GM19023 (cell line): Measurements from ENCODE around the gene TMED6.

Experiments
- ATAC-seq: cut with Tn5 transposase; IDR thresholded peaks from one replicate; pipeline ENCODE4 v1.9.1; 2021; ENCODE audit warnings: mild to moderate bottlenecking, moderate library complexity; ENCODE audit not compliant: unreplicated experiment

TMED6 gene

DNA sequence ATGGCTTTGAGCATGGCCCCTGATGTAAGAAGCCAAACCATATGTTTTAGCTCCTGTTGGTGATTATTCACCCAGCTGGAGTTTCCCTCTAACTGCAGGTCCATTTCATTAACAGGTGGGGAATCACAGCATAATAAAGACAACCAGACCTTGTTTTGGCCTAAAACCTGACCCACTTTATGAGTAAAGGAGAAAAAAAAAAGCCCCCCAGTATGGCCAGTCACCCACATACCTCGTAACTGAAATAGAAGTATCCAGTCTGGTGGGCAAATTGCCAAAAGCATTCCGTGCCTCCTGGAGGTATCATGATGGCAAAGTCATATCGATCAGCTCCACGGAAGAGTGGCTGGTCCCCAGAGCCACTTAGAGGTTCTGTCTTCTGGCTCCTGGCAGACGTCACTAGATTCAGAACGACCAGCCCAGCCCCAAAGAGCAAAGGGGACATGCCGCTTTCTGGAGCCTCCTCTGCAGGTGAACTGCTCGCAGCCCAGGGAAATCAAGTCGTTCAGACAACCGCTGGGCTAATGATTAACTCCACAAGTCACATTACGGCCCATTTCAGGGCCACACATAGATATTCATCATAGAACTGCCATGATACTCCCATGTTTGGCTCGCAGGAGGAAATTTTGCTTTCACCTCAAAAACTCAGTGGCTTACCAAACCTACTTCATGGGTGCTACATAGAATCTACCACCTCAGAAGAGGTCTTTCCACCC, at the start of gene TMED6:
TMED6 (minus strand) TSS at position 478 of the 719 bp plus-strand sequence; CDS start at position 445, 33 bp downstream.
- ATAC-seq, result no peak

DNA sequence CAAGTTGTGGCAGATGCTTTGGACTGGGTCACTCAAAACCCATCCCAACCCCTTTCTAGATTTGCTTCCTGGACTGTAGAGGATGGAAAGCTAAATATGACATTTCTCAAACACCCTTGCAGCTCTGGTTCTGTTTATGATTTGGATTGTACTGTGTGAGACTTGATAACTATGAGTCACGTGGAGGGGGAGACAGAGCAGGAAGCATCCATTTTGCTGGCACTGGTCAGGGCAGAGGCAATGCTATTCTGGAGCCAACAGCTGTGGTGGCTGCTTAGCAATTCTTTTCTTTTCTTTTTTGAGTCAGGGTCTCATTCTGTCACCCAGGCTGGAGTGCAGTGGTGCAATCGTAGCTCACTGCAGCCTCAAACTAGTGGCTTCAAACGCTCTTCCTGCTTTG, 47.8 kb upstream of the TMED6 start:
- no peak for ATAC-seq

DNA sequence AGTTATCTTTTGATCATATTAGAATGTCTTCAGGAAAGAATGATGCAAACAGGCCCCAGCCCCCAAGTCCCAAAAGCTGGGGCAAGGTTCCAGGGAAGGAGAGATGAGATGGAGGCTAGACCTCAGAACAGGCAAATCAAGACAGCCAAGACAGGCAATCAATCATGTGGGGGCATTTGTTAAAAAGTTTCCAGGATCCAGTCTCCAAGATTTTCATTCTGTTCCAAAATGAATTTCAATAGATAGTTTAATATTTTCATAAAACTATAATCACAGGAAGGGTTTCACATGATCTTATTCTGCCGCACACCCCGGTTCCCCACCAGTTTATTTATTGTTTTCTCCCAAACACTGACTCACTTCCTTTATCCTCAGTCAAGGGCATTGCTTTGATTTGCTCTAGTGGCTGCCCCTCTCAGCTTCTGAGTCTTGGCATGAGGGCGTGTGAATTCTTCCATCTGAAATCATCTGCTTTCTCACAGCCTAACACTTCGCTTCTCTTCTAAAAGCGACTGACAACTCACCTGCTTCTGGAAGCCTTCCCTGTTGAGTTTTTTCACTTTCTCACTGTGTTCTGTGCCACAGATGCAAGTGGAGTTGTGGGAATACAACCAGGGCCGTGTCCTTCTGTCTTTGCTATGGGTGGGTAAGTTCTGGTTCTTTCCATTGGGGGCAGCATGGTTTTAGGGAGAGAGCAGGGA, 46.4 kb upstream of the TMED6 start:
- ATAC-seq, result no peak

DNA sequence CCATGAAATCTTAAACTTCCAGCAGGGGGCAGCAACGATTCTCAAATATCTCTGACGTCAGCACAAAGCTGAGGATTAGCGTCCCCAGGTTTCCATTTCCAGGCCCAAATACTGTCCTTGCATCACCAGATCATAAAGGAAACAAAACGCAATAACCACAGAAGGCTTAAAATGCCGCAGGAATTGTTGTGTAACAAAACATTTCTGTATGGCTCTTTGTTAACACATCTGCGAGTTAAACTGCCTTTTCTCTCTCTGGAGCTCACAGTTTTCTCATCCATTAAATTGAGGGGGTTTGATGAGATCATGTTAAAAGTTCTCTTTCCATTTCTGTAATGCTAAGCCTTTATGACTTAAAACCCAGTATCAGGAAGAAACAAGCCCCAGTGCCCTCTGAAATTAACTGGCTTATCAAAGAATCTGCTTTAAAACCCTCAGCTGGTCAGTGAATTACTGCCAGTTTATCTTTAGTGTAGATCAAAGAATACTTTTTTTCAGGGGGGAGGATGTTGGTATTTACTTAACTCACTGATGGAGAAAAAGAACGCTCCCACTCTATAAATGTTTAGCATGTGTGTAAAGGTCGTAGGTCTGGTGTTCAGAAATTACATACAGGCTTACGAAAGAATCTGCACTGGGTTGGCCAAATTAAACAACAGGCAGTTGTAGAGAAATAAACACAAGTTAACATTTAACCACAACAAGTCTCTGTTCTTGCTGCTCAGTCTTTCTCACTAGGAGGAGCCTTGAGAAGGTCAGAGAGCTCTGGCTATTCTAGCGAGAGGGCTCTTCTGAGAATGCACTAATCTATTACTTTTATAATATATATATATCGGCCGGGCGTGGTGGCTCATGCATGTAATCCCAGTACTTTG, 44.8 kb upstream of the TMED6 start:
- no peak for ATAC-seq

DNA sequence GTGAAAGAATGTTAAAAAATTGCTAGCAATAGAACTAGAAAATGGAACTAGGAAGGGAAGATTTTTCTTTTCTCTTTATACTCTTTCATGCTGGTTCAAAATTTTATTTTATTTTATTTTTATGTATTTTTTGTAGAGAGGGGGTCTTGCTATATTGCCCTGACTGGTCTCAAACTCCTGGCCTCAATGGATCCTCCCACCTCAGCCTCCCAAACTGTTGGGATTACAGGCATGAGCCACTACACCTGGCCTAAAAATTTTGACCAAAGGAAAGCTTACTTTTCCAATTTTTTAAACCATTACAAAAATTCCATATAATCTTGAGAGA, 44.2 kb upstream of the TMED6 start:
- no peak for ATAC-seq

DNA sequence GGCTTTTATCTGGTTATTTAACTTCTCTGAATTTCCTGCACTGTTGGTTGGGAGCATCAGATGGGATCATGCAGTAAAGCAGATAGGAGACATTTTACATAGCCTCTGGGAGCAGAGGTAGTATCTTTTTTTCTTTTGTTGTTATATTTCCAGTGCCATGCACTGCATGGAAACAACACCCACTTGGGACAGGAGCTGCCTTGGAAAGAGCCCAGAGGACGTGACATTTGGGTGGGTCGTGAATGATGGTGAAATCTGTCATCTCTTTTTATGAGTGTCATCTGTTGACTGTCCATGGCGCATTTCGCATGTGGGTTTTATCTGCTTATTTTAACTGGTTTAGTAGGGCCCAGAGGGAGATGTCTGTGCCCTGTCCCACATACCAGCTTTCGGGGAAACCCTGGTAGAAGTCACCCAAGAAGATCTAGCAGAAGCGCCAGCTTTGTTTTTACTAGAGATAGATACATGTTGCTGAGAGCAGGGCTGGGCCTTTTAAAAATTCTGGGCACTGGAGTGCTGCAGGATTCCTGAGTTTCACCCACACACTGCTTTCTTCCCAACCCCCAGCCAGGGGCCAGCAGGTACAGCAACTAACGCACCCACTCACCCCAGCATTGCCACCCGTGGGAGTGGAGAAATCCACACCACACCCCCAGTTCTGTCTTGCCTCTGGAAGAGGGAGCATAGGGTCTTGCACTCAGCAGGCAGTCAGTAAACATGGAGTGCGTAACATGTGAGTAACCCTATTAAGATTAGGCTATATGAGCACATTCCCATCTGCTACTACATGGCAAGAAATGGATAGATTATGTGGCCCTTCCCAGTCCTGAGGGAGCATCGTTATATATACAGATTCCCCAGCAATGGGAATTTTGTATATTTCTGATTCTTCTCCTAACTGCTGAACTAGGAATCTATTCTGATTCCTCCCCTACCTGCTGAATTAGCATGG, 42.6 kb upstream of the TMED6 start:
- ATAC-seq, result no peak

DNA sequence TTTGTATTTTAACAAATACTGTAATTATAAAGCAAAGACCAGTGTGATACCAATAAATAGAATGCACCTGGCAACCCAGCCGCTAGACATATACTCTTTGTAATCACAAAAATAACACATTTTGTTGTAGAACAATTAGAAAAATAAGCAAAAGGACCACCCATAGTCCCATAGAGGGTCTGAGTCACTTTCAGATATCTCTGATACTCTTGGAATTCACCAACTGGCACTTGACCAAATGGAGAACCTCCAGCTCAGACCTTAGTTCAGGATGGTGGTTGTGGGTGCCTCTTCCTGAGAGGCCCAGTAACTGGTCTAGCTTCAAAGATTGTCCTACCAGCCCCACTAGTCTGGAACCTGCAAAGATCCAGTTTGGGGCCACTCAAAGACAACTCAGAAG, 35.0 kb upstream of the TMED6 start:
- ATAC-seq, result no peak

DNA sequence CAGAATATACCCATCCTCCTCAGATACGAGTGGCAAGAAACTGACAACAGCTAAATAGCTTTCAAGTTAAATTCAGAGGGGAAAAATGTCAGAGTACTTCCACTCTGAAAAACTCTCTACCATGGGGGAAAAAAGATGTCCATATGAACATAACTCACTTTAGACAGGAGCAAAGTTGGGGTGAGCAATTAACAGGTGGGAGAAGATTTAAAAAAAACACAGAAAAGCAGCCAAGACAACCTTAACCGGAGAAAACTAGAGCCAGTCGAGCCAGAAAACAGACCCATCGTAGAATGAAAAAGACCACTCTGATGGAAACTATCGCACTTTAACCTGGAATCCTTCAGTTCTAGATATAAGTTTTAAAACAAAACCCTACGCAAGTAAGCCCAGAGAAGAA, 33.4 kb upstream of the TMED6 start:
- no peak for ATAC-seq

DNA sequence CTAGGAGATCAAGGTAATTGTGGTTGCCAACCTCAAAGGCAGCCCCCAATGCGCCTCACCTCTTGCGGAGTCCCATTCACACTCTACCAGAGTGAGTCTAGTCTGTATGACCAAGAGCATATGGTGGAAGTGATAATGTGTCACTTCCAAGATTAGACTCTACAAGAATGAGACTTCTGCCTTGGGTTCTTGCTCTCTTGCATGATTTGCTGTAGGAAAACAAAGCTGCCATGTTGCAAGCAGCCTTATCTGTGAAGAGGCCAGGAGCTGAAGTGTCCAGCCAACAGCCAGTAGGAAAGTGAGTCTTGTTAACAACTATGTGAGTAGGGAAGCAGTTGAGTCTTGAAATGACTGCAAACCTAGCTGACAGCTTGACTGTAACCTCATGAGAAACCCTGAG, 30.8 kb upstream of the TMED6 start:
- ATAC-seq, result no peak

DNA sequence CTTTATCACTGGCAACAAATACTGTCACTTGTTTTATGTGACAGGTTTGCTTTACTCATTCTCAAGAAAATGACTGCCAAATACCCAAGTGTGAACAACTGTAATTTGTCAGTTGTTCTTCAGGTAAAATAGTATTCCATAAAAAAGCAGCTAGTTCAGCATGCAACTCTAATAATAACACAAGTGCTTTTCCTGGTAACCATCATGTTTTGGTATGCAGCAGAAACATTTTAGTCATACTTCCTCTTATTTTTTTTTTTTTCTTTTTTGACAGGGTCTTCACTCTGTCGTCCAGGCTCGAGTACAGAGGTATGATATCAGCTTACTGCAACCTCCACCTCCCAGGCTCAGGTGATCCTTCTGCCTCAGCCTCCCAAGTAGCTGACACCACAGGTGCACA, 29.6 kb upstream of the TMED6 start:
- ATAC-seq, result no peak

DNA sequence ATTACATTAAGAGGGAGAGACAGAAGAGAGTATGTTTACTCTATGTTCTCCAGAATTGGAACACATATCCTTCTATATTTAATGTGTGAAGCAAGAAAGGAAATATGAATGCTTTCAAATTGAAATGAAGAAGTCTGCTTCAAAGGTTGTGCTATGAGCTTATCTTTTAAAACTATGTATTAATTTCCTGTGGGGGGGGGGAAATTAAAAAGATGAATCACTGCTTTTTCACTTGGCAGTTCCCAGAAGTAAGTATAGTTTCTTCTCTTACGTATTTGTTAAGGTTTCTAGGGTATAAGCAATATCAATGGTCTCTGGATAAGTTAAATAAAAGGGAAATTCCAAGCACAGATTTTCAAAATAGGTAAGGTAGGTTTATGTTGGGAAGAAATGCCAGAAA, 27.2 kb upstream of the TMED6 start:
- no peak for ATAC-seq

DNA sequence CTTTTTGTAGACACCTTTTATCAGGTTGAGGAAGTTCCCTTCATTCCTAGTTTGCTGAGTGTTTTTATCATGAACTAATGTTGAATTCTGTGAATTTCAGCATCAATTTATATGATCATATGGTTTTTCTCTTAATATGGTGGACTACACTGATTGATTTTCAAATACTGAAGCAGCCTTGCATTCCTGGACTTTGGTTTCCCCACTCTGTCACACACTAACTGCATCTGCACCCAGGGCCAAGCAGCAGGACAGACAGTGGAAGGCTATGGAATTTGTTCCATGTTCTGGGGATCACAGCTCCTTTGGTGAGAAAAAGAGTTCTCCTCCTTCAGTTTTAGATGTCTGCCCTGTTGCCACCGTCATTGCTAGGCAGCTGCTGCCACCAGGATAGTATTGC, 26.4 kb upstream of the TMED6 start:
- ATAC-seq, result no peak

DNA sequence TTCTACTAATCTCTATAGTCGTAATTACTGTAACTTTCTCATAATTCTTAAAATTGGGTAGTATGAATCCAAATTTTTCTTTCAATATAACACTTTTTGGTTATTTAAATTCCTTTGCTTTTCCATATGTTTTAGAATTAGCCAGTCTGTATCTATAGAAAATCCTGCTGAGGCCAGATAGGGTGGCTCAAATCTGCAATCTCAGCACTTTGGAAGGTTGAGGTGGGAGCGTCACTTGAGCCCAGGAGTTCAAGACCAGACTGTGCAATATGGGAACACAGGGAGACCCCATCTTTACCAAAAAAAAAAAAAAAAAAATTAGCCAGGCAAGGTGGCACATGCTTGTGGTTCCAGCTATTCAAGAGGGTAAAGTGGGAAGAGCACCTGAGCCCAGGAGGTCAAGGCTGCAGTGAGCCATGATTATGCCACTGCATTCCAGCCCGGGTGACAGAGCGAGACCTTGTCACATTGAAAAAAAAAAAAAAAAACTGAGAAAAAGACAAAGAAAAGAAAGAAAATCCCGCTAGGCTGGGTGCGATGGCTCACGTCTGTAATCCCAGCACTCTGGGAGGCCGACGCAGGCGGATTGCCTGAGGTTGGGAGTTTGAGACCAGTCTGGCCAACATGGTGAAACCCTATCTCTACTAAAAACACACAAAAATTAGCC, 24.9 kb upstream of the TMED6 start:
- ATAC-seq, result no peak

DNA sequence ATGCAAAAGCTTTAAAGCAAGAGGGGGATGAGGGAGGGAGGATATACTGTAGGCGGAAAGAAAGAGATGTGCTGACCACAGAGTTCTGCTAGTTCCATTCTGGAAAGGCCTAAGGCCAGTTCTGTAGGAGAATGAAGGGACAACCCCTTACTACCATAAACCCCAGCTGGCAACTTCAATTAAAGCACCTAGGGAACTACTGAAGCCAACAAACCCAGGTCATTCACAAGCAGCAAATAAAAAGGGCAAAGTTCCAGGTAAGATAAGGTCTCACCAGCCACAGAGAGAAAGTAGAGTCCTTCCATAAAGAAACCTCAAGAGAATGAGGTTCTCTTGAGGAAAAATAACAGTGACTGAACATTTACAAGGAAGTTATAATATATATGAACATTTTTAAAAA, 21.4 kb upstream of the TMED6 start:
- no peak for ATAC-seq

DNA sequence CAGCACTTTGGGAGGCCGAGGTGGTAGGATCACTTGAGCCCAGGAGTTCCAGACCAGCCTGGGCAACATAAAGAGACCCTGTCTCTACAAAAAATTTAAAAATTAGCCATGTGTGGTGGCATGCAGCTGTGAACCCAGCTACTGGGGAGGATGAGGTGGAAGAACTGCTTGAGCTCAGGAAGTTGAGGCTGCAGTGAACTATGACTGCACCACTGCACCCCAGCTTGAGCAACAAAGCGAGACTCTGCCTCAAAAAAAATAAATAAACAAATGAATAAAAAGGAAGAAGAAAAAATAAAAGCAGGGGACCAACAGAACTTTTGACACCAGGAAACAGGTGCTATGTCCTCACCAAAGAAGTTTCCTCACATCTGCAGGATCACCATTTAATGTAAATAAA, 20.0 kb upstream of the TMED6 start:
- ATAC-seq, result no peak

DNA sequence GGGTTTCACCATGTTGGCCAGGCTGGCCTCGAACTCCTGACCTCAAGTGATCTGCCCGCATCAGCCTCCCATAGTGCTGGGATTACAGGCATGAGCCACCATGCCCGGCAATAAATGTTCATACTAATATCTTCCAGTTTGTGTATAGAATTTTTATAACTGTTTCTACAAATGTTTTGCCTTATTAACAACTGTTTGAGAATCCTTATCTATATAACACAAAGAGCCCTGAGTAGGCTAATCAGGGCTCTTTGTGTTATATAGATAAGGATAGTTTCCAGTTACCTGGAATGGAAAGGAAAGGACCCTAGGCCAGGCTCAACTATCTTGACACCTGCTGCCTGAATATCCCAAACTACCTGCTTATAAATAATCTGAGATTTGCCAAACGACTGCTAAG, 17.3 kb upstream of the TMED6 start:
- ATAC-seq, result no peak

DNA sequence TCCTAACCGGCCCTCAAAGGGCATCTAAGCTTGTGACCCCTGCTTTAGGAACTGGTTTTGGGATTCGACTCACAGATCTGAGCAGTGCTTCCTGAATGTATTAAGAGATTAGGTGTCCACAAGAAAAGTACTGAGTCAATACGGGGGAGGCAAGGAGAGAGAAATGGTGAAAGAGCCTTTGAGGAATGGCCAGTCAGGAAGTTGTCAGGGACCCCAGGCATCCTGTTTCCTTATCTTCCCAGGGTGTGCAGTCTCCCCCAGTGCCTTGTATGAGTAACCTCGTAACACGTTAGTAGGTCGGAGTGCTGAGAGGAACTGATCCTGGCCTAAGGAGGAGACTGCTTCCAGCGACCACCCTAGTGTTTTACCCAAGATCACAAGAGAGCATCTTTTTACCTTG, 16.4 kb upstream of the TMED6 start:
- ATAC-seq, result no peak

DNA sequence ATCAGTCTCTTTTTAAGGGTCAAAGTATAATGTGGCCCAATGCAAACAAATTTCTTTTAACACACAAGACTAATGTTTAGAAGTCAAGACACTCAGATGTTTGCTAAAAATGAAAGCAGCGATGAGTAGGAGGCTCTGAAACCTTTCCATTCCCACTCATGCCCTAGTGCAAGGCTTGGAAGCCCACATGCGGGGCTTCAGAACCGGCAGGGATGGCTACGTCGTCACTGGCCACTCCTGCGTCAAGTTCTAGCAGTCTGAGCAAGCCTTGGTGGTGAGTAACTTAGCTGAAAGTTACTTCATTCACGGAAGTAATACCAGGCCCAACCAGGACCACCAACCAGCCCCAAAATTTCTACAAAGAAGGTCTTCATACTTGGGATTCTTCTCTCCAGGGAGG, 14.8 kb upstream of the TMED6 start:
- no peak for ATAC-seq

DNA sequence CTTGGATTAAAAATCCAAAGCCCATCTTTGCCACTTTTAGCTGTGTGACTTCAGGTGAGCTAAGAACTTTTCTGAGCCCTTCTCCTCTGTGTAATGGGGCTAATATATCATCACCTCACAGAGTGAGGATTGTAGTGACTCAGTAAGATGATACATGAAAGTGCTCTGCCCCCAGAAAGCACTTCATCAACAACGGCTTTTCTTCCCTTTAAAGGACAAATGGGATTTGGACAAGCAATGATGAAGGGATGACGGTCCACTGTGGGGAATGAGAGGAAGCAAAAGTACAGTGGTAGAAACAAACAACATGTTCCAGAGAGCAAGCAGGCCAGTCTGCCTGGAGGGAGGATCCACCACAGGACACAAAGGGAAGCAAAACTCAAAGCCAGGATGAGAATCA, 14.3 kb upstream of the TMED6 start:
- ATAC-seq, result no peak

DNA sequence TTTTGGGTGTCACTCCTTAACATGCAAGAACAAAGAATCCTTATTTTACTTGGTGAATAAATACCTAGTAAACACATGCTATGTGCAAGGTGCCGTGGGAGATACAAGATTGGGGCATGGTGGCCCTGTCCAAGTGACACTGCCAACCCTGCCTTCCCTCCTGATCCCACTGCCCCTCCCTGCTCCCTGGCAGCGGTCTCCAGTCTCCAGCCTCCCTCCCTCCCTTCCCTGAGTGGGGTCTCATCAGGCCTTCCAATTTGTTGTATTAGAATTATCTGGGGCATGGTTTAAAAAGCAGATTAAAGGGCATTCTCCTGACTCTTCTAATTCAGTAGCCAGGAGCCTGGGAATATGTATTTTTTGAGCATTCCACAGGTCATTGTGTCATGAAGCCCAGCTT, 12.5 kb upstream of the TMED6 start:
- no peak for ATAC-seq
